ENCODE measurements around the gene LASP1. TPM values are rescaled to one million over a fixed set of nuclear protein-coding genes. Genes with fewer than 3 reads are reported as not detected.

LASP1 gene
- total and polyA plus RNA-seq, 9 donors = 40.9 to 138 (median 95.0) TPM

DNA sequence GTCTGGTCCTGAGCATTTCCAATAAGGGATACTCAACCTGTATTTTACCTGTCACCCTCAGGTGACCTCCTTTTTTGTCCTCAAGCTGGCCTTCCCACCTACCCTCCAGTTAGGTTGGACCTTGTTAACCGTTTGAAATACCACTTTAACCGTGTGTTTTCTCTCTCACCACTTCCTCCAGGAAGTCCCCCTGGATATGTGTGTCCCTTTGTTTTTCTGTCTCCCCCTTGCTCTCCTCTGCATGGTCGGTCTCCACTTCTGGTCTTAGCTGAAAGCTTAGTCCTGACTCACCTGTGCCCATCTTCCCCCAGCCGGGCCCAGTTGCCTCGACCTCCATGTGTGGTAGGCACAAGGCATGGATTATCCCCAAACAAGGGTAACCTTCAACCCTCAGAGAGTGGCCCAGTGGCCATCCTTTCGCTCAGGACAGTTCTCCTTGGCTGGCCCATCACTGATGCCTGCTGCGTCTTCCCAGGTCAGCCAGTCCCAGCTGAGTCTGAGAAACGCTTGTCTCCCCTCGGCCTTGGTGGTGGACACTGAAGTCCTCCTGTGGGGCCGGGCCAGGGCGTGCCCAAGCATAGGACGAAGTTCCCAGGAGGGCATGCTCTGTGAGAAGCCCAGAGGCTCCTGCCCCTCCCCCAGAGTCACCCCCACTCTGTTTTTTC, 20.0 kb downstream of the LASP1 start:
- no peaks in the 10 kb centered on the region for H3K36me3 ChIP-seq
- H3K4me1 ChIP-seq (ENCODE audit: insufficient read depth) = peaks cover 18% of the 10 kb centered on the region
- H3K4me3 ChIP-seq = no peak overlapping the region
- TF ChIP-seq POLR2A (IDR thresholded peaks at IDR 0.05) (no peak), EP300 (IDR thresholded peaks at IDR 0.05) (no peak), CTCF (IDR thresholded peaks at IDR 0.05) (no peak)
- H3K27ac ChIP-seq = no peak overlapping the region
- no peaks in the 10 kb centered on the region for H3K27me3 ChIP-seq
- 78 to 81% (median 80%) methylated on average over 12 of the region's 12 CpGs for WGBS, 3 donors
- intact Hi-C loops (cut with DNase I) = no loop called here
- DNase-seq = no peak
- H3K9me3 ChIP-seq = no peaks in the 10 kb centered on the region

GRCh38 chr17:38890410-38890746, 20.5 kb downstream of the LASP1 start:
- Histone ChIP-seq H3K9me3 (no peaks in the 10 kb centered on the region), H3K4me3 (no peak overlapping the region), H3K4me1 (ENCODE audit: insufficient read depth) (peaks cover 16% of the 10 kb centered on the region), H3K27ac (no peak overlapping the region), H3K27me3 (no peaks in the 10 kb centered on the region), H3K36me3 (no peaks in the 10 kb centered on the region)
- no peak for DNase-seq
- WGBS, 3 donors = 77 to 84% (median 80%) methylated on average over 8 of the region's 8 CpGs
- intact Hi-C loops (cut with DNase I) = no loop called here
- TF ChIP-seq EP300 (IDR thresholded peaks at IDR 0.05) (no peak), CTCF (IDR thresholded peaks at IDR 0.05) (no peak), POLR2A (IDR thresholded peaks at IDR 0.05) (no peak)

DNA sequence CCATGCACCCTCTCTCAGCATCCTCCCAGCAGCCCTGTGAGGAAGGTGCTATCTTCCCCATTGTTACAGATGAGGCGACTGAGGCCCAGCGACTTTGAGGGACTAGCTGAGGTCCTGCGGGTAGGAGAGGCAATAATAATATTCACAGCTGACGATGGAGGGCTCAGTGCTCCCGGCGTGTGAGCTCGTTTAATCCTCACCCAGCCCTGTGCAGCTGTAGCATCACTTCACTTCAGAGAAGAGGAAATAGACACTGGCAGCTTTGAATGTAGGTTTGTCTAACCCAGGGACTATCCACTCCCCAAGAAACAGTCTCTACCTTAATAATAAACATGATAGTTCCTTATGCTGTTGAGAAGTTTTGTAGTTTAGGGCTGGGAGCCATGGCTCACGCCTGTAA, 21.6 kb downstream of the LASP1 start:
- no peaks in the 10 kb centered on the region for H3K9me3 ChIP-seq
- H3K4me3 ChIP-seq = no peak overlapping the region
- H3K4me1 ChIP-seq (ENCODE audit: insufficient read depth) = peaks cover 15% of the 10 kb centered on the region
- no peaks in the 10 kb centered on the region for H3K36me3 ChIP-seq
- no peak for DNase-seq
- intact Hi-C loops (cut with DNase I) = no loop called here
- no peaks in the 10 kb centered on the region for H3K27me3 ChIP-seq
- no peak overlapping the region for H3K27ac ChIP-seq
- WGBS, 3 donors = 77 to 85% (median 84%) methylated on average over 8 of the region's 8 CpGs
- no peak for TF ChIP-seq POLR2A (IDR thresholded peaks at IDR 0.05)
- TF ChIP-seq EP300 (IDR thresholded peaks at IDR 0.05) = no peak
- TF ChIP-seq CTCF (IDR thresholded peaks at IDR 0.05) = no peak

DNA sequence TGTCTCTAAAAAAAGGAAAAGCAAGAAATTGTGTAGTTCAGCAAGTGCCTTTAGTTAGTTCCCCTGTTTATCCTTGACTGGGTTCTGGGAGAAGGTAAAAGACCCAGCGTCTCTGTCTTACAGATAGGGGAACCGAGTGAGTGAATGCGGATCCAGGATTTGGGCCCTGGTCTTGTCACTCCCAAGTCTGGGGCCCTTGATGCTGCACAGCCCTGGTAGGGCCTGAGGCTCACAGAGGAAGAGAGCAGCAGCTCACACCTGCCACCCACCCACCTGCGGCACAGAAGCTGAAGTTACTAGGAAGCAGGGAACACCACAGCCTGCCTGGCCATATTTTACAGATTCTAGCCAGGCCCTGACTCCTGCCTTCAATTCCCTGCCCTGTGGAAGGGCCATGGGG, 22.2 kb downstream of the LASP1 start:
- Histone ChIP-seq H3K27ac (no peak overlapping the region), H3K9me3 (no peaks in the 10 kb centered on the region), H3K27me3 (no peaks in the 10 kb centered on the region), H3K4me1 (ENCODE audit: insufficient read depth) (peaks cover 17% of the 10 kb centered on the region), H3K36me3 (no peaks in the 10 kb centered on the region), H3K4me3 (no peak overlapping the region)
- intact Hi-C loops (cut with DNase I) = no loop called here
- WGBS, 3 donors = 77 to 90% (median 78%) methylated on average over 4 of the region's 4 CpGs
- no peak for DNase-seq
- TF ChIP-seq POLR2A (IDR thresholded peaks at IDR 0.05) (no peak), EP300 (IDR thresholded peaks at IDR 0.05) (no peak), CTCF (IDR thresholded peaks at IDR 0.05) (no peak)

Measured in ovary (tissue), 9 donors.